Naive thymus-derived CD8-positive, alpha-beta T cell (primary cell): Measurements from ENCODE around the gene SLC25A13. TPM values are rescaled to one million over a fixed set of nuclear protein-coding genes. Genes with fewer than 3 reads are reported as not detected.
"Not testable (repeated sequence)": the region's sequence is repeated elsewhere in the genome, so short reads cannot be mapped to it uniquely, and the experiment has no call there.

Experiments used
- ATAC-seq, 2 donors: fragments of 150-1000 bp; cut with Tn5 transposase in 1 of 2; sonication (Bioruptor Pico), chemical (Tn5 transposase) in 1 of 2; 1 replicate in 1 of 2; 2 replicates in 1 of 2; pipeline ENCODE4 v1.10.0; 2021; ENCODE audit warnings: mild to moderate bottlenecking in 2 of 2, moderate library complexity in 2 of 2
- POLR2A ChIA-PET: fragments of 350-600 bp; sonication (Branson Sonifier 250); formaldehyde crosslinking; loops from one replicate; lab custom pipeline; 2021; ENCODE audit warnings: antibody characterized with exemption; lab: Charles Lee
- DNase-seq, 10 donors: peaks; one replicate each; pipeline versions ENCODE4 v3.0.0 to v3.0.0-alpha.2; 2020 to 2022
- H3K27ac Mint-ChIP-seq, 10 donors: one replicate each; pipeline ENCODE4 v1.8.0; 2020 to 2022; ENCODE audit warnings: mild to moderate bottlenecking in 10 of 10, mixed read lengths in 10 of 10, moderate library complexity in 4 of 10, inconsistent platforms in 1 of 10
- H3K27me3 Mint-ChIP-seq, 5 donors: one replicate each; pipeline ENCODE4 v1.8.0; 2021 to 2022; ENCODE audit warnings: mixed read lengths in 5 of 5
- H3K36me3 Mint-ChIP-seq, 3 donors: one replicate each; pipeline ENCODE4 v1.8.0; 2020 to 2022; ENCODE audit warnings: mixed read lengths in 3 of 3, mild to moderate bottlenecking in 2 of 3, inconsistent platforms in 1 of 3
- H3K4me1 Mint-ChIP-seq, 4 donors: one replicate each; pipeline ENCODE4 v1.8.0; 2021 to 2022; ENCODE audit warnings: mixed read lengths in 4 of 4
- H3K4me3 Mint-ChIP-seq, 10 donors: one replicate each; pipeline ENCODE4 v1.8.0; 2020 to 2022; ENCODE audit warnings: mild to moderate bottlenecking in 10 of 10, mixed read lengths in 10 of 10, moderate library complexity in 6 of 10, inconsistent platforms in 1 of 10
- H3K9me3 Mint-ChIP-seq, 9 donors: one replicate each; pipeline ENCODE4 v1.8.0; 2020 to 2022; ENCODE audit warnings: mixed read lengths in 9 of 9, mild to moderate bottlenecking in 3 of 9, inconsistent platforms in 1 of 9, moderate library complexity in 1 of 9
- polyA plus RNA-seq, 3 donors: library from polyadenylated mRNA; unstranded; fragments of 300-500 nt; fragmentation: Illumina TruSeq; gene quantifications; one replicate each; pipeline ENCODE4 v1.2.3, GENCODE V29; 2021
- total RNA-seq, 8 experiments: library from RNA in 2 of 8; stranded (reverse) in 2 of 8; gene quantifications; one replicate each; pipeline ENCODE4 v1.2.3 and lab custom pipeline; 2021 to 2026

SLC25A13 gene
- total and polyA plus RNA-seq, 5 experiments from 2014 or later: 3.1 to 12.1 (median 5.8) TPM

GRCh38 chr7:96342049-96342448 is 20.2 kb upstream of the SLC25A13 start:
- peaks cover 17 to 47% (median 19%) of the 10 kb centered on the region in 5 donors for H3K27me3 Mint-ChIP-seq
- no peaks in the 10 kb centered on the region for H3K9me3 Mint-ChIP-seq
- ATAC-seq: no peak
- H3K4me3 Mint-ChIP-seq: no peak overlapping the region
- POLR2A ChIA-PET: no interaction called here
- DNase-seq: no peak
- no peak overlapping the region for H3K27ac Mint-ChIP-seq
- peaks cover 0 to 4% (median 0%) of the 10 kb centered on the region in 4 donors for H3K4me1 Mint-ChIP-seq
- peaks cover 0 to 5% (median 0%) of the 10 kb centered on the region in 3 donors for H3K36me3 Mint-ChIP-seq

GRCh38 chr7:96337519-96337918 is 15.6 kb upstream of the SLC25A13 start:
- POLR2A ChIA-PET: no interaction called here
- Mint-ChIP-seq H3K27ac (no peak overlapping the region), H3K9me3 (peaks cover 0 to 3% (median 0%) of the 10 kb centered on the region in 9 donors), H3K36me3 (peaks cover 0 to 5% (median 0%) of the 10 kb centered on the region in 3 donors), H3K4me1 (peaks cover 0 to 2% (median 0%) of the 10 kb centered on the region in 4 donors), H3K4me3 (no peak overlapping the region), H3K27me3 (peaks cover 9 to 30% (median 20%) of the 10 kb centered on the region in 5 donors)
- DNase-seq (no peak), ATAC-seq (no peak)

- Mint-ChIP-seq H3K4me1 (no peaks in the 10 kb centered on the region), H3K36me3 (no peaks in the 10 kb centered on the region), H3K27me3 (peaks cover 0 to 9% (median 3%) of the 10 kb centered on the region in 5 donors), H3K4me3 (no peak overlapping the region), H3K27ac (no peak overlapping the region), H3K9me3 (peaks cover 0 to 3% (median 0%) of the 10 kb centered on the region in 9 donors)
- POLR2A ChIA-PET: no interaction called here
- no peak for DNase-seq
- ATAC-seq: no peak
These were observed 10.4 kb upstream of the SLC25A13 start for GRCh38 chr7:96332325-96332724.

- Mint-ChIP-seq H3K36me3 (no peaks in the 10 kb centered on the region), H3K4me3 (no peak overlapping the region), H3K27ac (no peak overlapping the region), H3K4me1 (peaks cover 0 to 3% (median 0%) of the 10 kb centered on the region in 4 donors), H3K9me3 (peaks cover 0 to 3% (median 0%) of the 10 kb centered on the region in 9 donors), H3K27me3 (peaks cover 0 to 7% (median 3%) of the 10 kb centered on the region in 5 donors)
- ATAC-seq (no peak), DNase-seq (no peak)
- POLR2A ChIA-PET: no interaction called here
These were observed 9.9 kb upstream of the SLC25A13 start for GRCh38 chr7:96331775-96332174.

- Mint-ChIP-seq H3K27me3 (peaks cover 0 to 2% (median 1%) of the 10 kb centered on the region in 5 donors), H3K4me3 (no peak overlapping the region), H3K4me1 (peaks cover 0 to 7% (median 0%) of the 10 kb centered on the region in 4 donors), H3K36me3 (no peaks in the 10 kb centered on the region), H3K27ac (no peak overlapping the region), H3K9me3 (peaks cover 0 to 3% (median 0%) of the 10 kb centered on the region in 9 donors)
- no peak for DNase-seq
- no peak for ATAC-seq
- POLR2A ChIA-PET: no interaction called here
These were observed 9.3 kb upstream of the SLC25A13 start for GRCh38 chr7:96331233-96331632.

GRCh38 chr7:96330193-96330592 is 8.3 kb upstream of the SLC25A13 start:
- Mint-ChIP-seq H3K27me3 (peaks cover 0 to 1% (median 0%) of the 10 kb centered on the region in 5 donors), H3K36me3 (no peaks in the 10 kb centered on the region), H3K4me1 (peaks cover 0 to 7% (median 0%) of the 10 kb centered on the region in 4 donors), H3K27ac (no peak overlapping the region), H3K9me3 (peaks cover 0 to 3% (median 0%) of the 10 kb centered on the region in 9 donors), H3K4me3 (no peak overlapping the region)
- POLR2A ChIA-PET: no interaction called here
- no peak for ATAC-seq
- no peak for DNase-seq

GRCh38 chr7:96329241-96329640 is 7.3 kb upstream of the SLC25A13 start:
- POLR2A ChIA-PET: no interaction called here
- H3K4me3 Mint-ChIP-seq: no peak overlapping the region
- H3K27me3 Mint-ChIP-seq: peaks cover 0 to 1% (median 0%) of the 10 kb centered on the region in 5 donors

GRCh38 chr7:96328016-96328415 is 6.1 kb upstream of the SLC25A13 start:
- POLR2A ChIA-PET: no interaction called here
- Mint-ChIP-seq H3K4me3 (no peak overlapping the region), H3K4me1 (peaks cover 0 to 7% (median 0%) of the 10 kb centered on the region in 4 donors), H3K27me3 (peaks cover 0 to 1% (median 0%) of the 10 kb centered on the region in 5 donors), H3K36me3 (no peaks in the 10 kb centered on the region), H3K27ac (no peak overlapping the region), H3K9me3 (peaks cover 0 to 3% (median 0%) of the 10 kb centered on the region in 9 donors)
- ATAC-seq (no peak), DNase-seq (no peak)

More at GRCh38 chr7:96329241-96329640, 7.3 kb upstream of the SLC25A13 start:
- DNase-seq: no peak
- peaks cover 0 to 3% (median 0%) of the 10 kb centered on the region in 9 donors for H3K9me3 Mint-ChIP-seq
- ATAC-seq: no peak
- H3K36me3 Mint-ChIP-seq: no peaks in the 10 kb centered on the region
- no peak overlapping the region for H3K27ac Mint-ChIP-seq
- H3K4me1 Mint-ChIP-seq: peaks cover 0 to 7% (median 0%) of the 10 kb centered on the region in 4 donors

GRCh38 chr7:96327429-96327828 is 5.5 kb upstream of the SLC25A13 start:
- no peak overlapping the region for H3K27ac Mint-ChIP-seq
- POLR2A ChIA-PET: no interaction called here
- H3K27me3 Mint-ChIP-seq: no peaks in the 10 kb centered on the region
- H3K9me3 Mint-ChIP-seq: peaks cover 0 to 3% (median 0%) of the 10 kb centered on the region in 9 donors
- H3K36me3 Mint-ChIP-seq: no peaks in the 10 kb centered on the region
- no peak for ATAC-seq
- DNase-seq: no peak
- no peak overlapping the region for H3K4me3 Mint-ChIP-seq
- peaks cover 0 to 7% (median 1%) of the 10 kb centered on the region in 4 donors for H3K4me1 Mint-ChIP-seq

GRCh38 chr7:96326752-96327151 is 4.9 kb upstream of the SLC25A13 start:
- H3K27ac Mint-ChIP-seq: peak overlapping the region in 1 of 10 donors; percentile 71
- H3K9me3 Mint-ChIP-seq, H3K36me3 Mint-ChIP-seq, ATAC-seq, H3K4me3 Mint-ChIP-seq, POLR2A ChIA-PET, DNase-seq, H3K27me3 Mint-ChIP-seq: not testable (repeated sequence)
- H3K4me1 Mint-ChIP-seq: peaks cover 0 to 11% (median 3%) of the 10 kb centered on the region in 4 donors

- DNase-seq: no peak
- peak overlapping the region in 4 of 10 donors; percentile 23 to 81 (median 51) for H3K27ac Mint-ChIP-seq
- peaks cover 8 to 35% (median 22%) of the 10 kb centered on the region in 4 donors for H3K4me1 Mint-ChIP-seq
- H3K4me3 Mint-ChIP-seq: peak overlapping the region; percentile 76 to 96 (median 90)
- H3K9me3 Mint-ChIP-seq: peaks cover 0 to 3% (median 0%) of the 10 kb centered on the region in 9 donors
- H3K27me3 Mint-ChIP-seq: no peaks in the 10 kb centered on the region
- no peaks in the 10 kb centered on the region for H3K36me3 Mint-ChIP-seq
- POLR2A ChIA-PET: no interaction called here
- no peak for ATAC-seq
These were observed 1.1 kb upstream of the SLC25A13 start for GRCh38 chr7:96322847-96323461.

- POLR2A ChIA-PET: no interaction called here
- DNase-seq (no peak), ATAC-seq (no peak)
- peak overlapping the region; percentile 76 to 96 (median 90) for H3K4me3 Mint-ChIP-seq
- H3K9me3 Mint-ChIP-seq: peaks cover 0 to 3% (median 0%) of the 10 kb centered on the region in 9 donors
- peak overlapping the region in 8 of 10 donors; percentile 60 to 88 (median 77) for H3K27ac Mint-ChIP-seq
- H3K36me3 Mint-ChIP-seq: no peaks in the 10 kb centered on the region
- peaks cover 10 to 36% (median 23%) of the 10 kb centered on the region in 4 donors for H3K4me1 Mint-ChIP-seq
- no peaks in the 10 kb centered on the region for H3K27me3 Mint-ChIP-seq
These were observed 436 bp upstream of the SLC25A13 start for GRCh38 chr7:96322373-96322695.

GRCh38 chr7:96321031-96321657 is 754 bp downstream of the SLC25A13 start:
- peaks cover 10 to 29% (median 24%) of the 10 kb centered on the region in 4 donors for H3K4me1 Mint-ChIP-seq
- H3K27ac Mint-ChIP-seq: peak overlapping the region; percentile 80 to 94 (median 92)
- H3K4me3 Mint-ChIP-seq: peak overlapping the region; percentile 88 to 96 (median 91)
- POLR2A ChIA-PET: interaction anchor here (0.6 kb wide), 1 partner anchor 15 kb away, joined by 3 read pairs; no protein-coding TSS in a partner anchor
- no peaks in the 10 kb centered on the region for H3K27me3 Mint-ChIP-seq
- DNase-seq (peak in 5 of 10 donors; percentile 9 to 69 (median 30)), ATAC-seq (peak in 1 of 2 donors; percentile 44)
- no peaks in the 10 kb centered on the region for H3K9me3 Mint-ChIP-seq
- no peaks in the 10 kb centered on the region for H3K36me3 Mint-ChIP-seq
